Transverse colon (tissue), 4 donors: ENCODE data around the gene WDR62. TPM values are rescaled to one million over a fixed set of nuclear protein-coding genes. Genes with fewer than 3 reads are reported as not detected.
"Not testable (repeated sequence)": the region's sequence is repeated elsewhere in the genome, so short reads cannot be mapped to it uniquely, and the experiment has no call there.

ENCODE experiments used
- DNase-seq: peaks from one replicate; pipeline ENCODE4 v3.0.0-alpha.2; 2019
- H3K27ac ChIP-seq, 4 donors: fragments of 200-600 bp; sonication (generic); 2 replicates each; pipeline ENCODE4 v1.5.1; 2016 to 2018; ENCODE audit warnings: inconsistent platforms in 4 of 4
- H3K27me3 ChIP-seq: fragments of 200-600 bp; sonication (generic); 2 replicates; pipeline ENCODE4 v1.5.1; 2017; ENCODE audit warnings: inconsistent platforms
- H3K36me3 ChIP-seq, 4 donors: fragments of 200-600 bp; sonication (generic); 2 replicates each; pipeline ENCODE4 v1.5.1; 2017 to 2019; ENCODE audit warnings: inconsistent platforms in 4 of 4
- H3K4me1 ChIP-seq, 4 donors: fragments of 200-600 bp; sonication (generic); 2 replicates each; pipeline ENCODE4 v1.5.1; 2017 to 2020; ENCODE audit warnings: inconsistent platforms in 4 of 4
- H3K4me3 ChIP-seq, 4 donors: fragments of 200-600 bp; sonication (generic); 1 replicate in 1 of 4; 2 replicates in 3 of 4; pipeline versions ENCODE4 v1.5.1 to v1.6.1; 2017 to 2019; ENCODE audit warnings: inconsistent platforms in 4 of 4
- H3K9me3 ChIP-seq, 2 donors: fragments of 200-600 bp; sonication (generic); 2 replicates each; pipeline ENCODE4 v1.5.1; 2017 to 2019; ENCODE audit warnings: inconsistent platforms in 2 of 2
- EP300 ChIP-seq: sonication (generic); formaldehyde crosslinking; IDR thresholded peaks from one replicate; pipeline ENCODE4 v1.6.1; 2017; ENCODE audit warnings: antibody characterized with exemption, low read depth
- POLR2A ChIP-seq: fragments of 450-650 bp; IDR thresholded peaks from one replicate; pipeline ENCODE4 v1.6.1; 2016; ENCODE audit warnings: antibody characterized with exemption, mild to moderate bottlenecking, moderate library complexity
- POLR2AphosphoS5 ChIP-seq, 3 donors: sonication (generic); formaldehyde crosslinking; IDR thresholded peaks; one replicate each; pipeline ENCODE4 v1.6.1; 2016; ENCODE audit warnings: antibody characterized with exemption in 3 of 3
- WGBS, 2 donors: methylation state at CpG; one replicate each; pipeline ENCODE4 v1.1.5; 2018; ENCODE audit warnings: low coverage in 1 of 2; 5-methylcytosine and 5-hydroxymethylcytosine counted together
- in situ Hi-C, 4 donors: fragments of 200-750 bp; cut with MboI; loops; one replicate each; pipeline versions ENCODE4 v1.15.0 to v1.15.1; 2017; ENCODE audit warnings: low sequenced_read_pairs in 3 of 4, low pct_ligation_motif_present in 1 of 4, low pct_unique_long_range_greater_than_20kb in 1 of 4
- intact Hi-C: fragments of 100-400 bp; cut with DNase I; formaldehyde crosslinking; loops from one replicate; pipeline ENCODE4 v1.15.1; 2023; ENCODE audit warnings: low total_unique reads
- total RNA-seq, 4 donors: library from RNA; depleted of rRNA; stranded (reverse); fragments of >200 nt; gene quantifications; one replicate each; pipeline ENCODE4 v1.1.0, GENCODE V29; 2016
- TF ChIP-seq, protein P1 (sequence below), 5 experiments: fragments of 200-600 bp in 3 of 5; fragments of 450-650 bp in 2 of 5; sonication (generic) in 3 of 5; IDR thresholded peaks; 1 replicate in 2 of 5; 2 replicates in 3 of 5; pipeline ENCODE4 v1.5.1; 2016 to 2017; ENCODE audit warnings: antibody characterized with exemption in 5 of 5, inconsistent platforms in 3 of 5, mild to moderate bottlenecking in 2 of 5, moderate library complexity in 1 of 5

The WDR62 gene
- total RNA-seq, 4 donors from 2014 or later: 0.37 to 20.7 (median 0.97) TPM

DNA sequence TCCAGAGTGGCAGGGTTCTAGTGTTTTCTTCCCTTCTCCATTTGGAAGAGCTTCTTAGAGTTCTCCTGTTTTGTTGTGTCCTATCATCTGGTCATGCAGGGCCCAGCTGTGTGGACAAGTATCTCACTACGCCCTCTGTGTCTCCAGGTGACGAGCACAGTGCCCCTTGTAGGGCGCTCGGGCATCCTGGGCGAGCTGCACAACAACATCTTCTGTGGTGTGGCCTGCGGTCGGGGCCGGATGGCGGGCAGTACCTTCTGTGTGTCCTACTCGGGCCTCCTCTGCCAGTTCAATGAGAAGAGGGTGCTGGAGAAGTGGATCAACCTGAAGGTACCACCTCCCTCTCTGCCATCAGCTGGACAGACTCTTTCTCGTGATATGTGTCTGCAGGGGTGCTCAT is 13.0 kb downstream of the WDR62 start:
- intact Hi-C loops (no loop called here), in situ Hi-C loops (no loop called here)
- H3K4me3 ChIP-seq: no peak overlapping the region
- H3K36me3 ChIP-seq: no peaks in the 10 kb centered on the region
- WGBS, 2 donors: 96% methylated on average over 11 of the region's 11 CpGs; no CpG with 5 or more reads in 1 of the 2 donors
- H3K4me1 ChIP-seq: peaks cover 0 to 9% (median 0%) of the 10 kb centered on the region in 4 donors
- no peak overlapping the region for H3K27ac ChIP-seq
- no peaks in the 10 kb centered on the region for H3K27me3 ChIP-seq
- TF ChIP-seq POLR2AphosphoS5 (IDR thresholded peaks at IDR 0.05): no peak
- no peak for TF ChIP-seq POLR2A
- TF ChIP-seq, protein P1, sequence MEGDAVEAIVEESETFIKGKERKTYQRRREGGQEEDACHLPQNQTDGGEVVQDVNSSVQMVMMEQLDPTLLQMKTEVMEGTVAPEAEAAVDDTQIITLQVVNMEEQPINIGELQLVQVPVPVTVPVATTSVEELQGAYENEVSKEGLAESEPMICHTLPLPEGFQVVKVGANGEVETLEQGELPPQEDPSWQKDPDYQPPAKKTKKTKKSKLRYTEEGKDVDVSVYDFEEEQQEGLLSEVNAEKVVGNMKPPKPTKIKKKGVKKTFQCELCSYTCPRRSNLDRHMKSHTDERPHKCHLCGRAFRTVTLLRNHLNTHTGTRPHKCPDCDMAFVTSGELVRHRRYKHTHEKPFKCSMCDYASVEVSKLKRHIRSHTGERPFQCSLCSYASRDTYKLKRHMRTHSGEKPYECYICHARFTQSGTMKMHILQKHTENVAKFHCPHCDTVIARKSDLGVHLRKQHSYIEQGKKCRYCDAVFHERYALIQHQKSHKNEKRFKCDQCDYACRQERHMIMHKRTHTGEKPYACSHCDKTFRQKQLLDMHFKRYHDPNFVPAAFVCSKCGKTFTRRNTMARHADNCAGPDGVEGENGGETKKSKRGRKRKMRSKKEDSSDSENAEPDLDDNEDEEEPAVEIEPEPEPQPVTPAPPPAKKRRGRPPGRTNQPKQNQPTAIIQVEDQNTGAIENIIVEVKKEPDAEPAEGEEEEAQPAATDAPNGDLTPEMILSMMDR (IDR thresholded peaks at IDR 0.05): no peak
- no peaks in the 10 kb centered on the region for H3K9me3 ChIP-seq
- DNase-seq: no peak

DNA sequence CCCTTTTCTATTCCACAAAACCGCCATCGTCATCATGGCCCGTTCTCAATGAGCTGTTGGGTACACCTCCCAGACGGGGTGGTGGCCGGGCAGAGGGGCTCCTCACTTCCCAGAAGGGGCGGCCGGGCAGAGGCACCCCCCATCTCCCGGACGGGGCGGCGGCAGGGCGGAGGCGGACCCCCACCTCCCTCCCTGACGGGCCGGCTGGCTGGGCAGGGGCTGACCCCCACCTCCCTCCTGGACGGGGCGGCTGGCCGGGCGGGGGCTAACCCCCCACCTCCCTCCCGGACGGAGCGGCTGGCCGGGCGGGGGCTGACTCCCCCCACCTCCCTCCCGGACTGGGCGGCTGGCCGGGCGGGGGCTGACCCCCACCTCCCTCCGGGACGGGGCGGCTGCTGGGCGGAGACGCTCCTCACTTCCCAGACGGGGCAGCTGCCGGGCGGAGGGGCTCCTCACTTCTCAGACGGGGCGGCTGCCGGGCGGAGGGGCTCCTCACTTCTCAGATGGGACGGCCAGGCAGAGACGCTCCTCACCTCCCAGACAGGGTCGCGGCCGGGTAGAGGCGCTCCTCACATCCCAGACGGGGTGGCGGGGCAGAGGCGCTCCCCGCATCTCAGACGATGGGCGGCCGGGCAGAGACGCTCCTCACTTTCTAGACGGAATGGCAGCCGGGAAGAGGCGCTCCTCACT is 14.3 kb downstream of the WDR62 start:
- H3K4me1 ChIP-seq, in situ Hi-C loops, H3K9me3 ChIP-seq, H3K36me3 ChIP-seq, H3K27me3 ChIP-seq, H3K27ac ChIP-seq, DNase-seq, intact Hi-C loops, H3K4me3 ChIP-seq: not testable (repeated sequence)
- 96% methylated on average over 41 of the region's 57 CpGs; no CpG with 5 or more reads in 1 of the 2 donors for WGBS, 2 donors

DNA sequence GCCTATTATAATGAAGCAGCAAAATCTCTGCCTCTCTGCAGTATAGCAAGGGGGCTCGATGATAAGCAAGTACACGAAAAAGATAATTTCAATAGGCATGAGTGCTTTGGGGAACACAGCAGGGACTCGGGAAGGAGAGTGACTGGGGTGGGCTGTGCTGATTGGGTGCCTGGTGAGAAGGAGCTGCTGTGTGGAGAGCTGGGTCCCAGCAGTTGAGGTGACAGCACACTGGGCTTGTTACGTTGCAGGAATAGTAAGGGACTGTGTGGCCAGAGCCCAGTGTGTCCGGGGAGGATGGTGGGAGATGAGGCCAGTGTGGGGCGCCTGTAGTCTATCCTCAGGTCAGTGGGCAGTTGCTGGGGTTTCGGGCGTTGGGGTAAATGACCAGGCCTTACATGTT is 17.4 kb downstream of the WDR62 start:
- Histone ChIP-seq H3K27ac (no peak overlapping the region), H3K4me1 (peaks cover 0 to 9% (median 0%) of the 10 kb centered on the region in 4 donors), H3K27me3 (no peaks in the 10 kb centered on the region), H3K36me3 (no peaks in the 10 kb centered on the region), H3K4me3 (no peak overlapping the region), H3K9me3 (no peaks in the 10 kb centered on the region)
- intact Hi-C loops: no loop called here
- no peak for TF ChIP-seq POLR2AphosphoS5 (IDR thresholded peaks at IDR 0.05)
- no peak for TF ChIP-seq POLR2A
- TF ChIP-seq, protein P1 (IDR thresholded peaks at IDR 0.05): no peak
- TF ChIP-seq EP300: no peak
- 57 to 93% methylated on average over 2 to 8 of the region's 8 CpGs for WGBS, 2 donors
- no peak for DNase-seq
- in situ Hi-C loops: no loop called here

DNA sequence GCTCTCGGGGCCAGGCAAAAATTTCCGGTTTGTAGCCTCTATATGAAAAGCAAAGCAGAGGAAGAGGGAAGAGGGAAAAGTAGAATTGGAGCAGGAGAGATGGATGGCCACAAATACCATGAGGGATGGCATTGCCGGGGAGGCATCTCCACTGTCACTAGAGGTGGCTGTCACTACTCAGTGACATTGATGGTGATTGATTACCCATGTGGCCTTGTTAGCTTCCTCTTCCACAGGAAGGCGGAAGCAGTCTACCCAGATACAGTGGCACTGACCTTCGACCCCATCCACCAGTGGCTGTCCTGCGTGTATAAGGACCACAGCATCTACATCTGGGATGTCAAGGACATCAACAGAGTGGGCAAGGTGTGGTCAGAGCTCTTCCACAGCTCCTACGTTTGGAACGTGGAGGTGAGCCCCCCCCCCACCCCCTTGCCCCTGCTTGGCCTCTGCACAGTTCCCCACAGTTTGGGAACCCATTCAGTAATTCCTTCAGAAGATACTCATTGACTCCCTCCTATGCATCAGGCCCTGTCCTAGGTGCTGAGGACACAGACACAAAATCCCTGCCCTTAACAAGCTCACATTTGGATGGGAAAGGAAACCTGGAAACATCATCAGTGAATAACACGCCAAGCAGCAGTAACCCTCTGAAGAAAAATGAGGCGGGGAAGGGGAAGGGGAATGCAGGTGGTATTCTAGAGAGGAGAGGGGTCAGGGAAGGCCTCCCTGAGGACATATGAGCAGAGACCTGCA is 18.6 kb downstream of the WDR62 start:
- no peak for DNase-seq
- no peaks in the 10 kb centered on the region for H3K36me3 ChIP-seq
- TF ChIP-seq EP300: no peak
- TF ChIP-seq, protein P1 (IDR thresholded peaks at IDR 0.05): no peak
- no peaks in the 10 kb centered on the region for H3K27me3 ChIP-seq
- in situ Hi-C loops: no loop called here
- H3K4me1 ChIP-seq: peaks cover 0 to 9% (median 0%) of the 10 kb centered on the region in 4 donors
- no peak overlapping the region for H3K27ac ChIP-seq
- intact Hi-C loops: no loop called here
- H3K9me3 ChIP-seq: no peaks in the 10 kb centered on the region
- H3K4me3 ChIP-seq: no peak overlapping the region
- WGBS, 2 donors: 79 to 92% methylated on average over 2 to 10 of the region's 10 CpGs
